Endothelial cell (in vitro differentiated cells): Measurements from ENCODE around the gene SVOPL. TPM values are rescaled to one million over a fixed set of nuclear protein-coding genes. Genes with fewer than 3 reads are reported as not detected.

Experiments used
- DNase-seq: peaks from one replicate; pipeline ENCODE4 v3.0.0; 2021; ENCODE audit warnings: low spot score
- H3K27ac Mint-ChIP-seq: one replicate; pipeline ENCODE4 v1.8.0; 2021; ENCODE audit warnings: mixed read lengths, inconsistent platforms; ENCODE audit not compliant: unreplicated experiment
- H3K27me3 Mint-ChIP-seq: one replicate; pipeline ENCODE4 v1.8.0; 2021; ENCODE audit warnings: mild to moderate bottlenecking, moderate library complexity, mixed read lengths, inconsistent platforms; ENCODE audit not compliant: unreplicated experiment
- H3K36me3 Mint-ChIP-seq: one replicate; pipeline ENCODE4 v1.8.0; 2021; ENCODE audit warnings: mild to moderate bottlenecking, low read depth, mixed read lengths, inconsistent platforms; ENCODE audit not compliant: unreplicated experiment
- H3K4me1 Mint-ChIP-seq: one replicate; pipeline ENCODE4 v1.8.0; 2021; ENCODE audit warnings: mild to moderate bottlenecking, mixed read lengths, inconsistent platforms; ENCODE audit not compliant: unreplicated experiment
- H3K4me3 Mint-ChIP-seq: one replicate; pipeline ENCODE4 v1.8.0; 2021; ENCODE audit warnings: mild to moderate bottlenecking, mixed read lengths, inconsistent platforms; ENCODE audit not compliant: unreplicated experiment
- H3K9me3 Mint-ChIP-seq: one replicate; pipeline ENCODE4 v1.8.0; 2021; ENCODE audit warnings: mixed read lengths, inconsistent platforms; ENCODE audit not compliant: unreplicated experiment
- CTCF ChIP-seq: fragments of 200-600 bp; sonication (generic); IDR thresholded peaks from one replicate; pipeline ENCODE4 v1.5.0; 2021; ENCODE audit warnings: antibody characterized with exemption; ENCODE audit not compliant: unreplicated experiment
- total RNA-seq: library from RNA; stranded (reverse); fragmentation: NEBNext Ultra II Directional; extraction: Animal tissue kit (Norgen Biotek cat#: 25700); gene quantifications from one replicate; pipeline ENCODE4 v1.2.1, GENCODE V29; 2021; ENCODE audit not compliant: unreplicated experiment

The SVOPL gene
- total RNA-seq, 1 donor from 2014 or later, result not detected

- H3K9me3 Mint-ChIP-seq, result no peaks in the 10 kb centered on the region
- H3K27me3 Mint-ChIP-seq, result peaks cover 7% of the 10 kb centered on the region
- DNase-seq, result no peak
- H3K4me3 Mint-ChIP-seq, result peak overlapping the region; percentile 54
- peaks cover 65% of the 10 kb centered on the region for H3K36me3 Mint-ChIP-seq
- TF ChIP-seq CTCF, result no peak
- H3K27ac Mint-ChIP-seq, result no peak overlapping the region
- peaks cover 9% of the 10 kb centered on the region for H3K4me1 Mint-ChIP-seq
Observed at GRCh38 chr7:138545123-138545522, 156.0 kb downstream of the SVOPL start.

Other genes with a start within 250 kb of the SVOPL start
- 104 TPM for gene TRIM24, start 241.1 kb downstream of the SVOPL start, total RNA-seq
- gene TMEM213, start 96.6 kb upstream of the SVOPL start, total RNA-seq, result not detected
- gene ATP6V0A4, start 96.8 kb upstream of the SVOPL start, total RNA-seq, result not detected